ENCODE measurements around the gene TIGD3.

- TF ChIP-seq EZH2 (IDR thresholded peaks at IDR 0.05; ENCODE audit: low read depth, unreplicated experiment) = no peak
- 0 out of 4 replicates have a peak, but pooled peaks of 1 of the 2 experiments have one; percentile 5 for TF ChIP-seq CTCF (conservative IDR thresholded peaks at IDR 0.05; ENCODE audit: low read depth in 2 of 2)
- no peak for TF ChIP-seq NANOG (IDR thresholded peaks at IDR 0.05; ENCODE audit: borderline replicate concordance)
- no peak for TF ChIP-seq REST (IDR thresholded peaks at IDR 0.05; ENCODE audit: unreplicated experiment)
- TF ChIP-seq EZH2phosphoT487 (IDR thresholded peaks at IDR 0.05; ENCODE audit: unreplicated experiment) = no peak
- TF ChIP-seq POLR2AphosphoS5 (IDR thresholded peaks at IDR 0.05; ENCODE audit: low read depth) = peak; percentile 53; the same call in 1 of the 2 replicates
- no peak for TF ChIP-seq CREB1 (CRISPR knock-in tag; IDR thresholded peaks at IDR 0.05; ENCODE audit: low read depth)
- TF ChIP-seq ETS1 (IDR thresholded peaks at IDR 0.05) = peak; percentile 70
- no peak for TF ChIP-seq ZNF114 (CRISPR knock-in tag; IDR thresholded peaks at IDR 0.05)
- TF ChIP-seq JUNB (IDR thresholded peaks at IDR 0.05; ENCODE audit: unreplicated experiment) = no peak
- no peak for TF ChIP-seq STAT1 (IDR thresholded peaks at IDR 0.05; ENCODE audit: unreplicated experiment)
- TF ChIP-seq ZNF331 (CRISPR knock-in tag; IDR thresholded peaks at IDR 0.05; ENCODE audit: low read depth) = no peak
- TF ChIP-seq ZNF462 (CRISPR knock-in tag; IDR thresholded peaks at IDR 0.05) = no peak
Measured at GRCh38 chr11:65317025-65317786, 37.3 kb upstream of the TIGD3 start.

All from GM23338 (cell line).